ENCODE results near the gene LEMD1.
"Not testable (repeated sequence)": the region's sequence is repeated elsewhere in the genome, so short reads cannot be mapped to it uniquely, and the experiment has no call there.

The LEMD1 gene

DNA sequence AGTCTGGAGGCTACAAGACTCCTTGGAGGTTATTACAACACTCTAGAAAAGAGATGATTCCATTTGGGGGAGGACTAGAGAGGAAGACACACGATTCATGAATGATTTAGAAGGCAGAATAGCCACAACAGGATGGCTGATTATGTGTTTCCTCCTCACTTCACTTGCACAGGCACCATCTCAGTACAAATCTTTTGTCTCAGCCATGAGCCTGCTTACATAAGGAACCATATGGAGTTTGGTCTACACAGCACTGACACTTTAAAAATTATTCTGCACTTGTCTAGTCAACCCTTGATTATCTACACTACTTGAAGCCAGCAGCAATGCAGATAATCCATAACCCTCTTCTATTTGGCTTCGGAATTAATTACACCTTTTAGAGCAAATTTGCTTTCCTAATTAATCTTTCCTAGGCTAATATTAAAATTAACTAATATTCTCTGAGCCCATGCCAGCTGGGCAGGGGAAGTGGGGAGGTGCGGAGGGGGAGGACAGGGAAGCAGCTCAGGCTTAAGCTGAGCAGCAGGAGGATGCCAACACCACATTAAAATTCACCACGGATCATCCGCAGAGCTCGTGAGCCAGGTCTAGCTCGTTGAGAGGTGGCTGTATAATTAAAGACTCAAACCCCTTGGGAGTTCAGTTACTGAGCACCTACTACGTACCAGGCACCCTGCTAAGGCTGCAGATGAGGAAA, 3.2 kb upstream of the LEMD1 start:
- no peak for DNase-seq

DNA sequence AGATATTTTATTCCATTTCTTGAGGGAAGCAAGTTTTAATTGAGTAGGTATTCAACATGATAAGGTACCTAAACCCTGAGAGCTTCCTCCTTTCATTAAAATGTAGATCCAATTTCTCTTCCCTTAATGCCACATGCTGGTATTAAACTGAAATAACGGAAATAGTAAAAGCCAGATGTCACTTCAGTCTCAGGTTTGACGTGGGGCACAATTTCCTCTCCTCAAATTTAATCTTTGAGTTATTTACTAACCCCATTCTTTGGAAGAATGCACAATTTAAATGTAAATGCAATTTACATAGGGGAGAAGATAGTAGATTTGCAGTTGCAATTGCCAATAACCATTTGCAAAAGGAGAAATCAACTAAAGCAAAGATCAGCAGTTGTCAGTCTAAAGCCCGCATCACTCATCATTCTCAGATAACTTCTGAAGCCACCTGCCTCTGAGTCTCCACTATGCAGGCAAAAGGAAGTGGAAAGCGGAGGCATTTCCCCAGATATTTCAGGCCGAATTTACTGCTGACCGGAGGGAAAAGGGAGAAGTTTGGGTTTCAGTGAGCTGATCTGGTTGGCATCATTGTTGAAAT, 2.1 kb upstream of the LEMD1 start:
- DNase-seq: no peak

- no peak for DNase-seq
Measured at GRCh38 chr1:205422993-205423642, 1.3 kb upstream of the LEMD1 start.

- no peak for DNase-seq
Measured at GRCh38 chr1:205420938-205421337, 918 bp downstream of the LEMD1 start.

DNA sequence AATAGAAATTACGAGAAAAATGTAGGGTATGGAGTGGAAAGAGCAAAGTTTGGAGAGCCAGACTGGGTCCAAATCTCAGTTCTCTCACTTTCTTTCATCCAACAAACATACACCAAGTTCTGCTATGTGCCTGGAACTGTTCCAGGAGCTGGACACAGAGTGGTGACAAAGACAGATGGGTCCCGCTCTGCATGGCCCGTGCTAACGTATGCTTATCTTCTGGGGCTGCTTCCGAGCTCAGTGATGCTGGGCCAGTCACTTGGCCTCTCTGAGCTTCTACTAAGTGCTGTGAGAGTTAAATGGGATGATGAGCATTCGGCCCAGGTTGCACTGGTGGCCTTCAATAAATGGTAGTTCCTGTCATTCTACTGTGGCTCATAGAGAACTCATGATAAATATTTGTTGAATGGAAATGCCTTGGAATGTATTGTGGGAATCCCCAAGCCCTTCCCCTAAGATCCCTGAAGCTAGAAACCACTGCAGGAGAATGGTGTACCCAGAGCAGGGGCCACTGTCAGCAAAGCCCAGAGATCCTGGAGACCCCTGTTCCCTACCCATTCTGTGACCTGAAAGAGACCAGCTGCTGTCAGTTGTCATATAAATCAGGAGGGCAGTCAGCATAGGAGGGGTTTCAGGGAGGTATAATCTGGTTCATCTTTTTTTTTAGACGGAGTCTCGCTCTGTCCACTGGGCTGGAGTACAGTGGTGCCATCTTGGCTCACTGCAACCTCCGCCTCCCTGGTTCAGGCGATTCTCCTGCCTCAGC, 3.8 kb downstream of the LEMD1 start:
- DNase-seq: no peak

DNA sequence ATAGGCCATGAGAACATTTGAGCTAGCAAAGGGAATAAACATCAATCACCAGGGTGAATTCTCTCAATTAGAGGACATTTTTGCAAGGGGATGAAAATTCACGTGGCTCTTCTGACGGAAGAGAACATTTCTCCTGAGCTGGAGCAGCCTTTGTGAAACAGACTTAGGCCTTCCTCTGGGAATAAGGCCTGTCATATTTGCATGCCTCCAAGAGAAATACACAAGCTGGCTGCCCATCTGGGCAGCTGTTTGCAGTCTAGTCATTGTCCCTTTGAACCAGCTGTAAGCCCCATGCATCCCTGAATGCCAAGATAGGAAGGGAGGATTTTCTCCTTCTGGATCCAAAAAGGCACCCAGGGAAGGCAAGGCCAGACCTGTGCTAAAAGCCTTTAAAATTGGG, 5.5 kb downstream of the LEMD1 start:
- DNase-seq: no peak

- no peak for DNase-seq
Measured at GRCh38 chr1:205410581-205411298, 11.1 kb downstream of the LEMD1 start.

DNA sequence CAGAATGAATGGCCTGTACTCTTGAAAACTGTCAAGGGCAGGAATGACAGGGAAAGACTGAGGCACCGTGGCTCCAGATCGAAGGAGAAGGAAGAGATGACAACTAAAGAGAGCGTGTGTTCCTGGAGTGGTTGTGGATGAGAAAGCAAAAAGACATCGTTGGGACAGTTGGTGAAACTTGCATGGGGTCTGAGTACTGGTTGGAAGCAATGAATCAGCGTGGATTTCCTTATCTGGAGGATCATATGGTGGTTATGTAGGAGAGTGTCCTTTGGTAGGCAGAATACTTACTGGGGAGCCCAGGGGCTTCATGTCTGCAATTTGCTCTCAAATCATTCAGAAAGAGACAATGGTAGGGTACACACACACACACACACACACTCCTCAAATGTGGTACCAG, 13.9 kb downstream of the LEMD1 start:
- DNase-seq: no peak

GRCh38 chr1:205406252-205406651, 15.6 kb downstream of the LEMD1 start:
- not testable (repeated sequence) for DNase-seq

- DNase-seq: not testable (repeated sequence)
Measured at GRCh38 chr1:205404484-205404883, 17.4 kb downstream of the LEMD1 start.

DNA sequence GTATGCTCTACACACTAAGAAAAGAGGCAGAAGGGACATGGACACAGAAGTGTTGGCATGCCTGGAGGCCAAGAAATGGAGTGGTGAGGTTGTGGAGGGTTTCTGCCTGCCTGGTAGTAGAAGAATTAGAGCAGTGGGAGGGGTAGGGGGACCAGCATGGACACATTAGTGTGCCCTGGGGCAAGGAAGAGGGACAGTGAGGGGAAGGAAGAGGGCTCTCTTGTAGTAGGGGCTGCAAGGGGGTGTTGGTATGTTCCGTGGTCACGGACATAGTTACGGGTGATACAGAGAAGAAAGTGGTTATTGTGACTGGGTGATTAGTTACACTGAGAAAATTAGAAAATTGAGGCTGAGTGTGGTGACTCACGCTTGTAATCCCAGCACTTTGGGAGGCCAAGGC, 23.3 kb downstream of the LEMD1 start:
- no peak for DNase-seq

- no peak for DNase-seq
Measured at GRCh38 chr1:205396967-205397616, 24.8 kb downstream of the LEMD1 start.

- DNase-seq: no peak
Measured at GRCh38 chr1:205395616-205396015, 26.2 kb downstream of the LEMD1 start.

GRCh38 chr1:205392650-205393049, 29.2 kb downstream of the LEMD1 start:
- DNase-seq: no peak

DNA sequence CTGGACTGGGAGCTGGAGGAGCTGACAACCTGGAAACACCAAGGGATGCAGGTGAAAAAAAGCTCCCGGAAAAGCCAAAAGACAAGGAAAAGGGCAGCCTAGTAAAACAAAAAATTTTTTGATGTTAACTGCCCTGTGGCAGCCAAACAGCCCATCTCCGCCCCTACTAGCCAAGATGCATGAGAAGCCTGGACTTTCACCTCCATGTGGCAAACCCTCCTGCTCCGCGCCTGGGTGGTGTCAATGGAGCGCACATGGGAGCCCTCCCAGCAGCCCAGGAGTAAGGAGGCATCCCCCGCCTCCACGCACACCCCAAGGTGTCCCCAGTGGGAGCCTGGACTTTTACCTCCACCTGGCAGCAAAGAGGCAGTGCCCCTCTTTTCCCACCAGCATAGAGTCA, 30.5 kb downstream of the LEMD1 start:
- DNase-seq: no peak

- no peak for DNase-seq
Measured at GRCh38 chr1:205387845-205388244, 34.0 kb downstream of the LEMD1 start.

DNA sequence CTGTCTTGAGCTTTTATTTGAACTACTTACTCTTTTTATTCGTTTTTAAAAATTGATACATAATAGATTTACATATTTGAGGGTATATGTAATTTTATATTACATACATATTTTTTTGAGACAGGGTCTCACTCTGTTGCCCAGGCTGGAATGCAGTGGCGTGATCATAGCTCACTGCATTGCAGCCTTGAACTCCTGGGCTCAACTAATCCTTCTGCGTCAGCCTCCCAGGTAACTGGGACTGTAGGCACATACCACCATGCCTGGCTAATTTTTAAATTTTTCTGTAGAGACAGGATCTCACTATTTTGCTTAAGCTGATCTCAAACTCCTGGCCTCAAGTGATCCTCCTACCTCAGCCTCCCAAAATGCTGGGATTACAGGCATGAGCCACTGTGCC, 38.9 kb downstream of the LEMD1 start:
- not testable (repeated sequence) for DNase-seq

GRCh38 chr1:205382561-205382960, 39.3 kb downstream of the LEMD1 start:
- DNase-seq: no peak

GRCh38 chr1:205381305-205381704, 40.6 kb downstream of the LEMD1 start:
- no peak for DNase-seq

DNA sequence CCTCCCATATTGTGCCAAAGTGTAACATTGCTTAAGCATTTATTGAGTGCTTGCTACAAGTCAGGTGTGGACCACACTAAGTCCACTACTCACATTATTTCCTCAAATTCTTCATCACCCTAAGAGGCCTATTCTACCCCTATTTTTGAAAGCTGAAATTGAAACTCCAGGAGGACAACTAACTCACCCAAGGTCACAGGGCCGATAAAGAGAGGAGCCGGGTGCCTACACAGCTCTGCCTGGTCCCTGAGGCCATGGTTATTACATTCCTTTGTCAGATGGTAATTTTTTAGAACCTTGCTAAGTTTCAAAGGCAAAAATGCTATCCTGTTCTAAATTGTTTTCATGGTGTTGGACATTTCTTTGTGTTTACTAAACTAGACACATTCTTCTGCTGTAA, 41.0 kb downstream of the LEMD1 start:
- no peak for DNase-seq

DNA sequence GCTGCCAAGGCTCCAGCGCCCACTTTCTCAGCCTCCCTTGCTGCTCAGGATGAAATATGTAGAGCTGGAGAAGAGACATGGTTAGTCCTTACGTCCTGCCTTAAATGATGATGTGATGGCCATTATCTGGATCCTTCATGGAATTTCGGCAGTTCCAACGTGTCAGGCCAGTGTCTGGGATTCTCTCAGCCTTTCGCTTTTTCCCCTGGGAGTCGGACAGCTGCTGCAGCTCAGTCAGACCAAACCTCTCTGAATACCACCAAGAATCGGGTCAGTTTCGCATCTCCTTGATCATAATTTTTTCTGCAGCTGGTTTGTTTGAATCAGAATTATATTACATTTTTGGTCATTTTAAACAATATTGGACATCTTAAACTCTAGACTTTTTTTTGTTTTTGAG, 42.8 kb downstream of the LEMD1 start:
- DNase-seq: no peak

- DNase-seq: no peak
Measured at GRCh38 chr1:205377355-205377754, 44.5 kb downstream of the LEMD1 start.

Data from stimulated activated CD4-positive, alpha-beta T cell treated with anti-CD3 and anti-CD28 coated beads, Interleukin-4, amount 100 ng/mL, for 4 hours (primary cell).